ENCODE data around the gene CLCNKA. TPM values are rescaled to one million over a fixed set of nuclear protein-coding genes. Genes with fewer than 3 reads are reported as not detected.
A peak's percentile ranks its signal among the peaks of the same experiment; 100 is the strongest.
"Not testable (repeated sequence)": the region's sequence is repeated elsewhere in the genome, so short reads cannot be mapped to it uniquely, and the experiment has no call there.

CLCNKA gene
- total RNA-seq, 1 experiment from 2014 or later = 1.0 TPM

- H3K4me2 ChIP-seq; H3K27me3 ChIP-seq (ENCODE audit: insufficient read depth, low read depth); DNase-seq; CTCF ChIA-PET; H3K4me1 ChIP-seq (replicated peaks; ENCODE audit: insufficient read depth); BruUV-seq (replicated peaks); H2AFZ ChIP-seq; H3K9me3 ChIP-seq (ENCODE audit: insufficient read depth, low read depth); H3K79me2 ChIP-seq (ENCODE audit: low read depth); H4K20me1 ChIP-seq (ENCODE audit: insufficient read depth); H3K9me2 ChIP-seq (ENCODE audit: insufficient read depth); POLR2A ChIA-PET (ENCODE audit: unreplicated experiment); H3K36me3 ChIP-seq (ENCODE audit: low read depth); H3K4me3 ChIP-seq; H3K27ac ChIP-seq; H3F3A ChIP-seq (ENCODE audit: insufficient read depth, low read depth): not testable (repeated sequence)
- TF ChIP-seq CTCF (conservative IDR thresholded peaks at IDR 0.05) = peak; percentile 31; the same call in 1 of the 2 replicates
- intact Hi-C loops (cut with micrococcal nuclease; ENCODE audit: unreplicated experiment) = loop anchor here (2.0 kb wide), 1 partner anchor 292 kb away; no protein-coding TSS in a partner anchor
Observed at GRCh38 chr1:16033103-16033632, 11.3 kb downstream of the CLCNKA start.

GRCh38 chr1:16036461-16036860 is 14.6 kb downstream of the CLCNKA start:
- H3K9me2 ChIP-seq (ENCODE audit: insufficient read depth); DNase-seq; H3K79me2 ChIP-seq (ENCODE audit: low read depth); BruUV-seq (replicated peaks); H3K27me3 ChIP-seq (ENCODE audit: insufficient read depth, low read depth); H3K4me1 ChIP-seq (replicated peaks; ENCODE audit: insufficient read depth); H3F3A ChIP-seq (ENCODE audit: insufficient read depth, low read depth); intact Hi-C loops (cut with micrococcal nuclease; ENCODE audit: unreplicated experiment); H3K36me3 ChIP-seq (ENCODE audit: low read depth); POLR2A ChIA-PET (ENCODE audit: unreplicated experiment); H3K27ac ChIP-seq; H3K9me3 ChIP-seq (ENCODE audit: insufficient read depth, low read depth); H3K4me3 ChIP-seq; CTCF ChIA-PET; H3K4me2 ChIP-seq; H4K20me1 ChIP-seq (ENCODE audit: insufficient read depth); H2AFZ ChIP-seq: not testable (repeated sequence)

GRCh38 chr1:16038620-16038912 is 16.7 kb downstream of the CLCNKA start:
- Histone ChIP-seq H3K4me3 (no peak overlapping the region), H2AFZ (no peak overlapping the region), H3K36me3 (ENCODE audit: low read depth) (no peaks in the 10 kb centered on the region), H3K9me3 (ENCODE audit: insufficient read depth, low read depth) (no peaks in the 10 kb centered on the region), H3K4me1 (replicated peaks; ENCODE audit: insufficient read depth) (no peaks in the 10 kb centered on the region), H3F3A (ENCODE audit: insufficient read depth, low read depth) (no peaks in the 10 kb centered on the region), H3K27ac (no peak overlapping the region), H4K20me1 (ENCODE audit: insufficient read depth) (no peaks in the 10 kb centered on the region), H3K27me3 (ENCODE audit: insufficient read depth, low read depth) (no peaks in the 10 kb centered on the region), H3K4me2 (no peak overlapping the region), H3K79me2 (ENCODE audit: low read depth) (no peaks in the 10 kb centered on the region), H3K9me2 (ENCODE audit: insufficient read depth) (no peaks in the 10 kb centered on the region)
- intact Hi-C loops (cut with micrococcal nuclease; ENCODE audit: unreplicated experiment) = no loop called here
- TF ChIP-seq CTCF (conservative IDR thresholded peaks at IDR 0.05) (no peak), EZH2 (IDR thresholded peaks at IDR 0.05; ENCODE audit: low read depth) (no peak)
- BruUV-seq (replicated peaks) = no TSS peak
- peak; percentile 50 to 74 for DNase-seq
- ChIA-PET POLR2A (ENCODE audit: unreplicated experiment) (interaction anchor here (0.5 kb wide), 1 partner anchor 513 kb away, joined by 3 read pairs; no protein-coding TSS in a partner anchor), CTCF (interaction anchor here (0.6 to 0.7 kb wide), 2 partner anchors 46 to 100 kb away, joined by 3 to 4 read pairs; no protein-coding TSS in a partner anchor)

- H3K9me2 ChIP-seq (ENCODE audit: insufficient read depth); DNase-seq; CTCF ChIA-PET; H3K79me2 ChIP-seq (ENCODE audit: low read depth); H2AFZ ChIP-seq; H3K4me1 ChIP-seq (replicated peaks; ENCODE audit: insufficient read depth); BruUV-seq (replicated peaks); H3K9me3 ChIP-seq (ENCODE audit: insufficient read depth, low read depth); H3K4me3 ChIP-seq; H3K27ac ChIP-seq; H3K4me2 ChIP-seq; H4K20me1 ChIP-seq (ENCODE audit: insufficient read depth); H3F3A ChIP-seq (ENCODE audit: insufficient read depth, low read depth); H3K36me3 ChIP-seq (ENCODE audit: low read depth); intact Hi-C loops (cut with micrococcal nuclease; ENCODE audit: unreplicated experiment); H3K27me3 ChIP-seq (ENCODE audit: insufficient read depth, low read depth): not testable (repeated sequence)
- POLR2A ChIA-PET (ENCODE audit: unreplicated experiment) = interaction anchor here (0.6 kb wide), 1 partner anchor 886 kb away, joined by 3 read pairs; the partner anchor contains the start of gene TMEM51
Observed at GRCh38 chr1:16039871-16040270, 18.0 kb downstream of the CLCNKA start.
